ENCODE data around the gene ACLY. TPM values are rescaled to one million over a fixed set of nuclear protein-coding genes. Genes with fewer than 3 reads are reported as not detected.

Gene ACLY
- total and polyA plus RNA-seq, 2 of the 13 experiments (the other 11 are each of a cell fraction or from before 2014, with no cell fraction given) = 111 to 218 TPM

DNA sequence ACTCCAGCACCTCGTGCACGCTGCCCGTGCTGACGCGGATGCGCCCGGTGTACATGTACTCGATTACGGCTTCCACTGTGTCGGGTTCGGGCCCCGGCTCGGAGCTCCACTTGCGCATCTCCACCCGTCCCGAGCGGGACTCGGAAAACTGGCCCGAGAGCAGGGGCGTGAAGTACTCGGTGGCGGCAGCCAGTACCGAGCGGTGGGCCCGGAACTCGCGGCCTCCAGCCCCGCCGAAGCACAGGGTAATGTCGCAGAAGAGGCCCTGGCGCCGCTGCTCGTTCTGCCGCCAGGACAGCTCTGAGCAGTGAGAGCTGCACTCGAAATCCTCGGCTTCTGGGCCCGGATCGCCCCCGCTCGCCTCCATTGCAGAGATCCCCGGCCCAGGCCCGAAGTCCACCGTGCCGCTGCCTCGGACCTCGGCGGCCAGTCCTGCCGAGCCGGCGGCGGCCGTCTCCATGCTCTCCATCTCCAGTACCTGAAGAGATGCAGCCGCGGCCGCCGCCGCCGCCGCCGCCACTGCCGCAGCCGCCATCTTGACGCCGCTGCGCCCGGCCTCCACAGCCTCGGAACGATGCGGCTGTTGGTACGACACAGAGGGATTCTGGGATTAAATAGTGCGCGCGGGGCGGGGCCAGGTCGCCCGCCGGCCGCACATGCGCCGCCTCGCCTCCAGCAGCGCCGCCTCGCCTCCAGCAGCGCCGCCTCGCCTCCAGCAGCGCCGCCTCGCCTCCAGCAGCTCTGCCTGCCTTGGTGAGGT is 53.7 kb downstream of the ACLY start, which contains the start of gene KLHL11 (continued):
- TF ChIP-seq, protein P1, sequence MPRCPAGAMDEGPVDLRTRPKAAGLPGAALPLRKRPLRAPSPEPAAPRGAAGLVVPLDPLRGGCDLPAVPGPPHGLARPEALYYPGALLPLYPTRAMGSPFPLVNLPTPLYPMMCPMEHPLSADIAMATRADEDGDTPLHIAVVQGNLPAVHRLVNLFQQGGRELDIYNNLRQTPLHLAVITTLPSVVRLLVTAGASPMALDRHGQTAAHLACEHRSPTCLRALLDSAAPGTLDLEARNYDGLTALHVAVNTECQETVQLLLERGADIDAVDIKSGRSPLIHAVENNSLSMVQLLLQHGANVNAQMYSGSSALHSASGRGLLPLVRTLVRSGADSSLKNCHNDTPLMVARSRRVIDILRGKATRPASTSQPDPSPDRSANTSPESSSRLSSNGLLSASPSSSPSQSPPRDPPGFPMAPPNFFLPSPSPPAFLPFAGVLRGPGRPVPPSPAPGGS (CRISPR knock-in tag; IDR thresholded peaks at IDR 0.05) = peak; percentile 57
- TF ChIP-seq MEF2D (CRISPR knock-in tag; IDR thresholded peaks at IDR 0.05) (peak; percentile 66; the same call in 1 of the 2 replicates), PHF20 (CRISPR knock-in tag; IDR thresholded peaks at IDR 0.05) (peak; percentile 69; the same call in 1 of the 2 replicates)

- no TSS peak for BruUV-seq (replicated peaks)
- peaks cover 56% of the 10 kb centered on the region for H3K4me1 ChIP-seq (ENCODE audit: insufficient read depth, low read length)
- H3K27me3 ChIP-seq (ENCODE audit: control insufficient read depth in 1 of 2, insufficient read depth in 2 of 2, low read length in 2 of 2) = no peaks in the 10 kb centered on the region; a peak in 1 of 5 replicates
- FAIRE-seq (no peak), DNase-seq (ENCODE audit: low spot score) (no peak), ATAC-seq (peak; percentile 50; the same call in 2 of the 3 replicates)
- peaks cover 31% of the 10 kb centered on the region for H4K20me1 ChIP-seq (ENCODE audit: insufficient read depth, low read length)
- H3K79me2 ChIP-seq (ENCODE audit: insufficient read depth, low read length) = peaks cover 51% of the 10 kb centered on the region
- POLR2A ChIA-PET = interaction anchor here (0.7 to 3.1 kb wide), 22 partner anchors 9 to 176 kb away, joined by 3 to 24 read pairs (median 7); partner anchors contain the start of genes ACLY, FKBP10, JUP and KLHL10
- peak overlapping the region; percentile 83 to 98 (median 91) for H3K4me3 ChIP-seq (replicated peaks in 1 of 3; ENCODE audit: insufficient read depth in 1 of 3, low read depth in 2 of 3, low read length in 3 of 3)
- H3K27ac ChIP-seq (ENCODE audit: extremely low read length, insufficient read depth, low read length) = peak overlapping the region; percentile 79
- WGBS (ENCODE audit: low lambda C conversion rate) = 1% methylated on average over 25 of the region's 25 CpGs
- H3K9me3 ChIP-seq (ENCODE audit: low read length) = no peaks in the 10 kb centered on the region
- H3K9ac ChIP-seq (ENCODE audit: insufficient read depth, low read depth, low read length) = peak overlapping the region; percentile 95
- intact Hi-C loops (cut with micrococcal nuclease; ENCODE audit: unreplicated experiment) (loop anchor here (10.0 kb wide), 1 partner anchor 50 kb away; the partner anchor contains the start of genes FKBP10 and P3H4), in situ Hi-C loops (cut with HindIII; ENCODE audit: extremely low pct_ligation_motif_present, low pct_unique_long_range_greater_than_20kb) (no loop called here)
- H3K4me2 ChIP-seq (ENCODE audit: low read depth, low read length) = peak overlapping the region; percentile 88
- CTCF ChIA-PET (ENCODE audit: low intra/inter-chr PET ratio, low total read pairs) = no interaction called here
- H3K36me3 ChIP-seq (replicated peaks in 1 of 2; ENCODE audit: control insufficient read depth in 1 of 2, insufficient read depth in 2 of 2, low read length in 2 of 2) = peaks cover 2 to 5% of the 10 kb centered on the region in 2 experiments
- no peak overlapping the region for H2AFZ ChIP-seq (ENCODE audit: low read length)
- TF ChIP-seq ZNF205 (CRISPR knock-in tag; IDR thresholded peaks at IDR 0.05) (no peak), SNAPC4 (CRISPR knock-in tag; IDR thresholded peaks at IDR 0.05) (no peak), MAF1 (CRISPR knock-in tag; IDR thresholded peaks at IDR 0.05; ENCODE audit: borderline replicate concordance) (0 out of 2 replicates have a peak, but pooled peaks have one; percentile 46), ZBTB2 (CRISPR knock-in tag; IDR thresholded peaks at IDR 0.05; ENCODE audit: low read depth) (0 out of 2 replicates have a peak, but pooled peaks have one; percentile 3), NBN (conservative IDR thresholded peaks at IDR 0.05) (no peak), DPF2 (CRISPR knock-in tag; IDR thresholded peaks at IDR 0.05; ENCODE audit: borderline replicate concordance, low read depth) (0 out of 2 replicates have a peak, but pooled peaks have one; percentile 19), SOX6 (IDR thresholded peaks at IDR 0.05) (no peak), SOX6 (CRISPR knock-in tag; IDR thresholded peaks at IDR 0.05) (peak; percentile 40; the same call in 1 of the 2 replicates), REPIN1 (CRISPR knock-in tag; IDR thresholded peaks at IDR 0.05; ENCODE audit: borderline replicate concordance, low read depth) (peak; percentile 14; the same call in 1 of the 2 replicates), LCORL (IDR thresholded peaks at IDR 0.05) (no peak), LCORL (CRISPR knock-in tag; IDR thresholded peaks at IDR 0.05) (peak; percentile 61), RXRB (CRISPR knock-in tag; IDR thresholded peaks at IDR 0.05; ENCODE audit: borderline replicate concordance) (no peak)
These were observed 54.3 kb downstream of the ACLY start for GRCh38 chr17:41864498-41864835.

Data from HepG2 (cell line).